BLaER1 (cell line): ENCODE measurements around the gene SMR3A.

Experiments used
- H3K27ac ChIP-seq: shearing (Covaris generic); formaldehyde crosslinking; 2 replicates; pipeline ENCODE4 v1.8.1; 2022
- H3K27me3 ChIP-seq: shearing (Covaris generic); formaldehyde crosslinking; 2 replicates; pipeline ENCODE4 v1.8.1; 2022
- H3K36me3 ChIP-seq: shearing (Covaris generic); formaldehyde crosslinking; 2 replicates; pipeline ENCODE4 v1.8.1; 2022
- H3K4me1 ChIP-seq: shearing (Covaris generic); formaldehyde crosslinking; 2 replicates; pipeline ENCODE4 v1.8.1; 2022
- H3K4me2 ChIP-seq: shearing (Covaris generic); formaldehyde crosslinking; 2 replicates; pipeline ENCODE4 v1.8.1; 2022
- H3K4me3 ChIP-seq: shearing (Covaris generic); formaldehyde crosslinking; 2 replicates; pipeline ENCODE4 v1.8.1; 2022
- H3K9ac ChIP-seq: shearing (Covaris generic); formaldehyde crosslinking; 2 replicates; pipeline ENCODE4 v1.8.1; 2022
- H3K9me3 ChIP-seq: shearing (Covaris generic); formaldehyde crosslinking; 2 replicates; pipeline ENCODE4 v1.8.1; 2022
- H4K20me1 ChIP-seq: shearing (Covaris generic); formaldehyde crosslinking; 2 replicates; pipeline ENCODE4 v1.8.1; 2022
- Cebpa-rat ChIP-seq: shearing (Covaris generic); IDR thresholded peaks from 2 replicates; pipeline ENCODE4 v1.8.1; 2022

Gene SMR3A

GRCh38 chr4:70367813-70368212 is 7.3 kb downstream of the SMR3A start:
- TF ChIP-seq Cebpa-rat = no peak
- Histone ChIP-seq H3K27me3 (no peaks in the 10 kb centered on the region), H3K9me3 (no peaks in the 10 kb centered on the region), H3K4me1 (no peaks in the 10 kb centered on the region), H3K36me3 (no peaks in the 10 kb centered on the region), H3K4me3 (no peak overlapping the region), H3K9ac (no peak overlapping the region), H3K27ac (no peak overlapping the region), H4K20me1 (no peaks in the 10 kb centered on the region), H3K4me2 (no peak overlapping the region)

GRCh38 chr4:70371987-70372386 is 11.4 kb downstream of the SMR3A start:
- TF ChIP-seq Cebpa-rat = no peak
- H3K9me3 ChIP-seq = no peaks in the 10 kb centered on the region
- H3K4me1 ChIP-seq = no peaks in the 10 kb centered on the region
- no peak overlapping the region for H3K4me3 ChIP-seq
- no peak overlapping the region for H3K27ac ChIP-seq
- H3K27me3 ChIP-seq = no peaks in the 10 kb centered on the region
- H4K20me1 ChIP-seq = no peaks in the 10 kb centered on the region
- H3K36me3 ChIP-seq = no peaks in the 10 kb centered on the region
- no peak overlapping the region for H3K4me2 ChIP-seq
- no peak overlapping the region for H3K9ac ChIP-seq

- Histone ChIP-seq H3K4me3 (no peak overlapping the region), H3K4me1 (no peaks in the 10 kb centered on the region)
- no peak for TF ChIP-seq Cebpa-rat
Observed at GRCh38 chr4:70372760-70373159, 12.2 kb downstream of the SMR3A start.

GRCh38 chr4:70380578-70380977 is 20.0 kb downstream of the SMR3A start:
- H3K4me2 ChIP-seq = no peak overlapping the region
- H4K20me1 ChIP-seq = no peaks in the 10 kb centered on the region
- TF ChIP-seq Cebpa-rat = no peak
- no peak overlapping the region for H3K4me3 ChIP-seq
- no peak overlapping the region for H3K9ac ChIP-seq
- no peak overlapping the region for H3K27ac ChIP-seq
- no peaks in the 10 kb centered on the region for H3K4me1 ChIP-seq
- H3K27me3 ChIP-seq = no peaks in the 10 kb centered on the region
- no peaks in the 10 kb centered on the region for H3K9me3 ChIP-seq
- no peaks in the 10 kb centered on the region for H3K36me3 ChIP-seq

More at GRCh38 chr4:70372760-70373159, 12.2 kb downstream of the SMR3A start:
- Histone ChIP-seq H3K9me3 (no peaks in the 10 kb centered on the region), H3K27ac (no peak overlapping the region), H3K27me3 (no peaks in the 10 kb centered on the region), H4K20me1 (no peaks in the 10 kb centered on the region), H3K36me3 (no peaks in the 10 kb centered on the region), H3K4me2 (no peak overlapping the region), H3K9ac (no peak overlapping the region)

- Histone ChIP-seq H4K20me1 (no peaks in the 10 kb centered on the region), H3K9me3 (no peaks in the 10 kb centered on the region), H3K27me3 (no peaks in the 10 kb centered on the region), H3K4me3 (no peak within 1 kb of the TSS), H3K9ac (no peak within 1 kb of the TSS), H3K4me2 (no peak within 1 kb of the TSS), H3K36me3 (no peaks in the 10 kb centered on the region), H3K4me1 (no peaks in the 10 kb centered on the region), H3K27ac (no peak within 1 kb of the TSS)
- TF ChIP-seq Cebpa-rat = no peak
Observed at GRCh38 chr4:70382691-70383181, 22.2 kb downstream of the SMR3A start, which contains the start of gene SMR3B. Gene SMR3B (plus strand): TSS chr4:70383131. CDS start chr4:70384511, 1,380 bp downstream.

GRCh38 chr4:70392057-70392776 is 31.7 kb downstream of the SMR3A start:
- Histone ChIP-seq H3K9ac (no peak overlapping the region), H3K27ac (no peak overlapping the region), H3K4me2 (no peak overlapping the region), H3K4me1 (peaks cover 9% of the 10 kb centered on the region; the same call in 1 of the 2 replicates), H3K9me3 (no peaks in the 10 kb centered on the region), H3K4me3 (no peak overlapping the region), H3K36me3 (no peaks in the 10 kb centered on the region), H4K20me1 (no peaks in the 10 kb centered on the region), H3K27me3 (no peaks in the 10 kb centered on the region)
- no peak for TF ChIP-seq Cebpa-rat

GRCh38 chr4:70397580-70397979 is 37.0 kb downstream of the SMR3A start, which contains the start of gene OPRPN:
Gene OPRPN (plus strand): TSS chr4:70397940. CDS start chr4:70399286, 1,346 bp downstream.
- no peak within 1 kb of the TSS for H3K27ac ChIP-seq
- no peak for TF ChIP-seq Cebpa-rat
- H3K9me3 ChIP-seq = no peaks in the 10 kb centered on the region

GRCh38 chr4:70399319-70399718 is 38.8 kb downstream of the SMR3A start:
- no peaks in the 10 kb centered on the region for H3K36me3 ChIP-seq
- no peak overlapping the region for H3K27ac ChIP-seq
- no peaks in the 10 kb centered on the region for H3K4me1 ChIP-seq
- no peaks in the 10 kb centered on the region for H3K27me3 ChIP-seq
- H3K9ac ChIP-seq = no peak overlapping the region
- no peaks in the 10 kb centered on the region for H3K9me3 ChIP-seq
- TF ChIP-seq Cebpa-rat = no peak
- H3K4me2 ChIP-seq = no peak overlapping the region
- H3K4me3 ChIP-seq = no peak overlapping the region
- H4K20me1 ChIP-seq = no peaks in the 10 kb centered on the region

More at GRCh38 chr4:70397580-70397979, 37.0 kb downstream of the SMR3A start, which contains the start of gene OPRPN:
- Histone ChIP-seq H3K4me2 (no peak within 1 kb of the TSS), H3K9ac (no peak within 1 kb of the TSS), H3K4me3 (no peak within 1 kb of the TSS), H3K4me1 (0 out of 2 replicates have a peak, but pooled peaks cover under 1% of the 10 kb centered on the region), H3K36me3 (no peaks in the 10 kb centered on the region), H4K20me1 (no peaks in the 10 kb centered on the region), H3K27me3 (no peaks in the 10 kb centered on the region)

GRCh38 chr4:70402762-70403161 is 42.2 kb downstream of the SMR3A start:
- no peaks in the 10 kb centered on the region for H4K20me1 ChIP-seq
- no peaks in the 10 kb centered on the region for H3K27me3 ChIP-seq
- no peak overlapping the region for H3K4me2 ChIP-seq
- no peaks in the 10 kb centered on the region for H3K9me3 ChIP-seq
- H3K4me1 ChIP-seq = peaks cover 9% of the 10 kb centered on the region
- H3K27ac ChIP-seq = no peak overlapping the region
- TF ChIP-seq Cebpa-rat = no peak
- H3K4me3 ChIP-seq = no peak overlapping the region
- no peak overlapping the region for H3K9ac ChIP-seq
- no peaks in the 10 kb centered on the region for H3K36me3 ChIP-seq

- TF ChIP-seq Cebpa-rat = no peak
- peaks cover 9% of the 10 kb centered on the region for H3K4me1 ChIP-seq
Observed at GRCh38 chr4:70405765-70406164, 45.2 kb downstream of the SMR3A start.

More at GRCh38 chr4:70405765-70406164, 45.2 kb downstream of the SMR3A start:
- Histone ChIP-seq H3K4me2 (no peak overlapping the region), H3K27me3 (no peaks in the 10 kb centered on the region), H3K27ac (no peak overlapping the region), H3K36me3 (no peaks in the 10 kb centered on the region), H3K9me3 (no peaks in the 10 kb centered on the region; the same call in 1 of the 2 replicates), H3K9ac (no peak overlapping the region), H3K4me3 (no peak overlapping the region), H4K20me1 (no peaks in the 10 kb centered on the region)
